ENCODE data around the gene HES1.
"Not testable (repeated sequence)": the region's sequence is repeated elsewhere in the genome, so short reads cannot be mapped to it uniquely, and the experiment has no call there.

HES1 gene

DNA sequence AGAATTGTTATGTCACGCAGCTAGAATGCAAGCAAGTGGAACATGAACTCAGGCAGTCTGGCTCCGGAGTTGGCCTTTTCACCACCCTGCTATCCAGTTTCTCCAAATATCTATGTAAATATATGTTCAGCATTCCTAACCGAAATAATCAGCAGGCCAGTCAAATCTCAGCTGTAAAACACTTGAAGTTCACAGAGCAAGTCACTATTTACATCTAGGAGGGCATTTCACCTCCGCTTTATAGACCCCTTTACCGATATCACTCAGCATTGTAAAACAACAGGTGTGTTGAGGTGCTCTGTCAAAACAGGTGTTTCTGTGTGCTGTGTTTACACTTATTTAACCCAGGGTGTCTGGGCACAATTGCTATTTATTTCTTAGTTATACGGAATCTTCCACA, 12.2 kb upstream of the HES1 start:
- no peak overlapping the region for H3K4me3 ChIP-seq (ENCODE audit: low read depth, low read length)
- CTCF ChIA-PET, result interaction anchor here (0.7 to 2.0 kb wide), 3 partner anchors 14 to 192 kb away, joined by 3 to 5 read pairs (median 3); no protein-coding TSS in a partner anchor
- POLR2A ChIA-PET, result interaction anchor here (0.6 kb wide), 1 partner anchor 1563 kb away, joined by 3 read pairs; no protein-coding TSS in a partner anchor
- TF ChIP-seq CTCF (IDR thresholded peaks at IDR 0.05; ENCODE audit: insufficient read depth, low read length, missing control alignments), result no peak
- DNase-seq (ENCODE audit: low read depth, low spot score), result no peak

DNA sequence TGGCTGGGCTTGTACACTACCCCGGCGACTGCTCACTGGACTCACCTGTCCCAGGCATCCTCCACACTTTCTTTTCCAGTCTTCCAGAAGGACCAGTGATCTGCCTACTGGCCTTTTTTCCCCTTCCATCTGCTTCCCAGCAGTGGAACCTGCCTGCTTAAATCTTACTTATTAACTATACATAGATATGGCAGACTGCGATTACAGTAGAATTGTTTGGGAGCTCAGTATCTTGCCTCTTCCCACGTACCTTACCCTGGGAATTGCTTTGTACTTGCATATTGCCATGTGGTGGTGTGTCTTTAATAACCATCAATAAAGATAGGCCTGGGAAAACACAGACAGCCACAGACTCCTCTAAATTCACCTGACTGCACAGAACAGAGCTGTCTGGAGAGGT, 11.8 kb upstream of the HES1 start:
- TF ChIP-seq CTCF (IDR thresholded peaks at IDR 0.05; ENCODE audit: insufficient read depth, low read length, missing control alignments), result no peak
- no peak for DNase-seq (ENCODE audit: low read depth, low spot score)
- H3K4me3 ChIP-seq (ENCODE audit: low read depth, low read length), result no peak overlapping the region
- CTCF ChIA-PET, result interaction anchor here (0.7 to 2.0 kb wide), 3 partner anchors 14 to 192 kb away, joined by 3 to 5 read pairs (median 3); no protein-coding TSS in a partner anchor
- POLR2A ChIA-PET, result interaction anchor here (0.6 kb wide), 2 partner anchors 10 to 1563 kb away, joined by 3 read pairs; no protein-coding TSS in a partner anchor

GRCh38 chr3:194125442-194125841, 10.5 kb upstream of the HES1 start:
- no peak for DNase-seq (ENCODE audit: low read depth, low spot score)
- ChIA-PET POLR2A (no interaction called here), CTCF (no interaction called here)
- H3K4me3 ChIP-seq (ENCODE audit: low read depth, low read length), result no peak overlapping the region
- no peak for TF ChIP-seq CTCF (IDR thresholded peaks at IDR 0.05; ENCODE audit: insufficient read depth, low read length, missing control alignments)

DNA sequence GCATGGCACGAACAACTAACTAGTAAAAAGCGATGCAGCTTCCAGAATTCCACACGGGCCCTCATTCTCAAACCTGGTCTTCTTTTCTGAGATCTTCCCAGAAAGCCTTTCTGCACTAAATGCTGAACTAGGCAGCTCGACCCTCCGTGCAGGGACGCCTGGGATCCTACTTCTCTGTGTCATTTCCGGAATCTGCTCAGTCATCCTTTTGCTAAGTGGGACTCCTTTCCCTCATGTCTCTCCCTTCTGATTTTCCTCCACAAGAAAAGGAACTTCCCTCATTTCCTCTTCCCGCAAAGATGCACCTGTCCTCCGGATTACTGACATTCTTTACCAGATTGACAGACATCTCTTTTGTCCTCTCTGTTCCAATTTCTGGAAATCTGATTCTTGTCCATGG, 9.2 kb upstream of the HES1 start:
- POLR2A ChIA-PET, result no interaction called here
- no peak overlapping the region for H3K4me3 ChIP-seq (ENCODE audit: low read depth, low read length)
- TF ChIP-seq CTCF (IDR thresholded peaks at IDR 0.05; ENCODE audit: insufficient read depth, low read length, missing control alignments), result no peak
- no peak for DNase-seq (ENCODE audit: low read depth, low spot score)
- CTCF ChIA-PET, result no interaction called here

GRCh38 chr3:194128202-194128918, 7.6 kb upstream of the HES1 start:
- TF ChIP-seq CTCF (IDR thresholded peaks at IDR 0.05; ENCODE audit: insufficient read depth, low read length, missing control alignments), result no peak
- no peak for DNase-seq (ENCODE audit: low read depth, low spot score)
- ChIA-PET POLR2A (interaction anchor here (1.2 kb wide), 1 partner anchor 13 kb away, joined by 3 read pairs; no protein-coding TSS in a partner anchor), CTCF (interaction anchor here (0.7 to 1.6 kb wide), 3 partner anchors 188 to 189 kb away, joined by 3 to 6 read pairs (median 3); no protein-coding TSS in a partner anchor)
- no peak overlapping the region for H3K4me3 ChIP-seq (ENCODE audit: low read depth, low read length)

DNA sequence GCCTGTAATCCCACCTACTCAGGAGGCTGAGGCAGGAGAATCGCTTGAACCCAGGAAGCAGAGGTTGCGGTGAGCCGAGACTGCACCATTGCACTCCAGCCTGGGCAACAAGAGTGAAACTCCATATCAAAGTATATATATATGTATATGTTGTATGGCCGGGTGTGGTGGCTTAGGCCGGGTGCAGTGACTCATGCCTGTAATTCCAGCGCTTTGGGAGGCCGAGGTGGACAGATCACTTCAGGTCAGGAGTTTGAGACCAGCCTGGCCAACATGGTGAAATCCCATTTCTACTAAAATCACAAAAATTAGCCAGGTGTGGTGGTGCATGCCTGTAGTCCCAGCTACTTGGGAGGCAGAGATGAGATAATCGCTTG, 7.0 kb upstream of the HES1 start:
- DNase-seq (ENCODE audit: low read depth, low spot score); H3K4me3 ChIP-seq (ENCODE audit: low read depth, low read length); POLR2A ChIA-PET: not testable (repeated sequence)
- CTCF ChIA-PET, result interaction anchor here (0.9 to 1.6 kb wide), 2 partner anchors 15 to 187 kb away, joined by 3 to 6 read pairs; no protein-coding TSS in a partner anchor

Measured in AG04449 (cell line).